Measurements from ENCODE around the gene DENND5A.
A peak's percentile ranks its signal among the peaks of the same experiment; 100 is the strongest.
"Not testable (repeated sequence)": the region's sequence is repeated elsewhere in the genome, so short reads cannot be mapped to it uniquely, and the experiment has no call there.

The DENND5A gene

DNA sequence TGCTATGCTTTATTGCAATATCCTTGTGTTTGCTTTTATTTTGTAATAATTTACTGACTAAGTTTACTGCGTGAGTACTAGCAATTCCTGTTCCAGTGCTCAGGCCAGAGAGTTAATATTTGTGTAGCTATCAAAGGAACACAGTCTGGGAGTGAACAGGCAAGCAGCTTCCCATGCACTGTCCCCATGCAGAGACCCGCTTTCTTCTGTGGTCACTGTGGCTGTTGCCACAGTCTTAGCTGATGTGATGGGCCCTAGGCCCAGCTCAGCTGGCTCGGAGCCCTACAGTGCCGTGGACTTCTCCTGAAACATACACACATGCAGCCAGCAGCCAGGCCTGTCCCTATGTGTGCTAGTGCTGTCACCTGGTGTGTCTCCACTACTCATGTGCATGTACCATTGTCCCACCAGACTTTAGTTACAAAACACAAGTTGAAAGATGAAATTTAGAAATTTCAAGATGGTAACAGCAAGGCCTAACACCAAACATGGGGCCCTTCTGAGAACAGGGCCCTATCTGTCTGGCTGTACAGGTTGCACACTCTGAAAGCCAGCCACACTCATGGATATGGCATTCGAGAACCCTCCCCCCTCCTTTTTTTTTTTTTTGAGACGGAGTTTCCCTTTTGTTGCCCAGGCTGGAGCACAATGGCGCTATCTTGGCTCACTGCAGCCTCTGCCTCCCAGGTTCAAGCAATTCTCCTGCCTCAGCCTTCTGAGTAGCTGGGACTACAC is 161.4 kb downstream of the DENND5A start:
- in situ Hi-C loops (cut with MboI; ENCODE audit: low pct_unique_long_range_greater_than_20kb, low sequenced_read_pairs, unreplicated experiment): no loop called here
- no peak for DNase-seq (ENCODE audit: low spot score)
- TF ChIP-seq, protein P1, sequence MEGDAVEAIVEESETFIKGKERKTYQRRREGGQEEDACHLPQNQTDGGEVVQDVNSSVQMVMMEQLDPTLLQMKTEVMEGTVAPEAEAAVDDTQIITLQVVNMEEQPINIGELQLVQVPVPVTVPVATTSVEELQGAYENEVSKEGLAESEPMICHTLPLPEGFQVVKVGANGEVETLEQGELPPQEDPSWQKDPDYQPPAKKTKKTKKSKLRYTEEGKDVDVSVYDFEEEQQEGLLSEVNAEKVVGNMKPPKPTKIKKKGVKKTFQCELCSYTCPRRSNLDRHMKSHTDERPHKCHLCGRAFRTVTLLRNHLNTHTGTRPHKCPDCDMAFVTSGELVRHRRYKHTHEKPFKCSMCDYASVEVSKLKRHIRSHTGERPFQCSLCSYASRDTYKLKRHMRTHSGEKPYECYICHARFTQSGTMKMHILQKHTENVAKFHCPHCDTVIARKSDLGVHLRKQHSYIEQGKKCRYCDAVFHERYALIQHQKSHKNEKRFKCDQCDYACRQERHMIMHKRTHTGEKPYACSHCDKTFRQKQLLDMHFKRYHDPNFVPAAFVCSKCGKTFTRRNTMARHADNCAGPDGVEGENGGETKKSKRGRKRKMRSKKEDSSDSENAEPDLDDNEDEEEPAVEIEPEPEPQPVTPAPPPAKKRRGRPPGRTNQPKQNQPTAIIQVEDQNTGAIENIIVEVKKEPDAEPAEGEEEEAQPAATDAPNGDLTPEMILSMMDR (IDR thresholded peaks at IDR 0.05; ENCODE audit: extremely low read depth, insufficient read depth, missing control alignments): no peak

DNA sequence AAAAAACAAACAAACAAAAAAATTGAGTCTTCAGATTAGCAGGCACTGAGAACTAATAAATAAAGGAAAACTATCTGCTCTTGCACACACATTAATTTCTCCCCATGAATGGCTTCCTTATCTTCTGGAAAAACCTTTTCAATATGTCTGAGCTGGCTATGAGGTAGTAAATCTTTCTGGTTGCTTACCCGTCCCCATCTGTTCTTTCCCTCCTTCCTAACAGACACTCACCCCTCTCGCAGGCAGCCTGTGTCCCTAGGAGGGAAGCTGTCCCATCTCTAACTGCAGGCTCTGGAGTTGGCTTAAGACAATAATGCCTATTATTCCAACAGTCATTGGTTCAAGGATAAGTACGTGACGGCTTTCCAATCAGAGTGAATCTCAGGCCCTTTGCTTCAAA is 165.5 kb downstream of the DENND5A start:
- in situ Hi-C loops (cut with MboI; ENCODE audit: low pct_unique_long_range_greater_than_20kb, low sequenced_read_pairs, unreplicated experiment): no loop called here
- DNase-seq (ENCODE audit: low spot score): no peak
- TF ChIP-seq, protein P1 (IDR thresholded peaks at IDR 0.05; ENCODE audit: extremely low read depth, insufficient read depth, missing control alignments): no peak

DNA sequence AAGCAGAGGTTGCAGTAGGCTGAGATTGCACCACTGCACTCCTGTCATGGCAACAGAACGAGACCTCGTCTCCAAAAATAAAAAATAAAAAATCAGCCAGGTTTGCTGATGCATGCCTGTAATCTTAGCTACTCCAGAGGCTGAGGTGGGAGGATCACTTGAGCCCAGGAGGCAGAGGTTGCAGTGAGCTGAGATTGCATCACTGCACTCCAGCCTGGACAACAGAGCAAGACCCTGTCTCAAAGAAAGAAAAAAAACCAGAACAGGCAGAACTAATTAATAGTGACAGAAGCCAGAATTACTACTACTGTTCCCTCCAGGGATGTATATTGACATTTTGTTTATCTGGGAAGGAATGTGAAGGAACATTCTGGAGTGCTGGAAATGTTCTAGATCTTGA is 166.7 kb downstream of the DENND5A start:
- in situ Hi-C loops (cut with MboI; ENCODE audit: low pct_unique_long_range_greater_than_20kb, low sequenced_read_pairs, unreplicated experiment): not testable (repeated sequence)

DNA sequence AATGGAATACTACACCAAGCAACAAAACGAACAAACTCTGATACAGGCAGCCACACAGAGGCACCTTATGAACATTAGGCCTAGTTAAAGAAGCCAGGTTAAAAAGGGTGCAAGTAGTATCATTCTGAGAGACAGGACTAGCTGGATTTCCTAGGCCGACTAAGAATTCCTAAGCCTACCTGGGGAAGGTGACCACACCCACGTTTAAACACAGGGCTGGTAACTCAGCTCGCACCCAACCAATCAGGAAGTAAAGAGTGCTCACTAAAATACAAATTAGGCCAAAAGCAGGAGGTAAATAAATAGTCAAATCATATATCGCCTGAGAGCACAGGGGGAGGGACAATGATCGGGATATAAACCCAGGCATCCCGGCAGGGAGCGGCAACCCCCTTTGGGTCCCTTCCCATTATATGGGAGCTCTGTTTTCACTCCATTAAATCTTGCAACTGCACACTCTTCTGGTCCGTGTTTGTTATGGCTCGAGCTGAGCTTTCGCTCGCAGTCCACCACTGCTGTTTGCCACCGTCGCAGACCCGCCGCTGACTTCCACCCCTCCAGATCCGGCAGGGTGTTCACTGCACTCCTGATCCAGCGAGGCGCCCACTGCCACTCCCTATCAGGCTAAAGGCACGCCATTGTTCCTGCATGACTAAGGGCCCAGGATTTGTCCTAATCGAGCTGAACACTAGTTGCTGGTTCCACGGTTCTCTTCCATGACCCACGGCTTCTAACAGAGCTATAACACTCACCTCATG is 167.8 kb downstream of the DENND5A start:
- DNase-seq (ENCODE audit: low spot score): not testable (repeated sequence)

More for the DNA sequence above, 166.7 kb downstream of the DENND5A start:
- DNase-seq (ENCODE audit: low spot score): not testable (repeated sequence)

DNA sequence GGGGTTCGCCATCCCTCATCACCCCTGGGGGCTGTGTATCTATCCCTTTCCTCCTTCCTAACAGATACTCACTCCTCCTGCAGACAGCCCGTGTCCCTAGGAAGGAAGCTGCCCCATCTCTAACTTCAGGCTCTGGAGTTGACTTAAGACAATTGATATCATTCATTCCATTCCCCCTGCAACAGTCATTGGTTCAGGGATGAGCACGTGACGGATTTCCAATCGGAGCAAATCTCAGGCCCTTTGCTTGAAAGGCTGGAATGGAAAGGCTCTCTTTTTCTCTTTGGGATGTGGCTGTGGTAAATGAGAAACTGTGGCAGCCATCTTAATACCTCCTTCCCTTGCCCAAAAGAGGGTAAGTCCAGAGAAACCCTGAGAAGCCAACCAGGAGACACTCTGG is 168.7 kb downstream of the DENND5A start:
- DNase-seq (ENCODE audit: low spot score): no peak
- in situ Hi-C loops (cut with MboI; ENCODE audit: low pct_unique_long_range_greater_than_20kb, low sequenced_read_pairs, unreplicated experiment): no loop called here
- TF ChIP-seq, protein P1 (IDR thresholded peaks at IDR 0.05; ENCODE audit: extremely low read depth, insufficient read depth, missing control alignments): no peak

More for the DNA sequence above, 167.8 kb downstream of the DENND5A start:
- in situ Hi-C loops (cut with MboI; ENCODE audit: low pct_unique_long_range_greater_than_20kb, low sequenced_read_pairs, unreplicated experiment): not testable (repeated sequence)

DNA sequence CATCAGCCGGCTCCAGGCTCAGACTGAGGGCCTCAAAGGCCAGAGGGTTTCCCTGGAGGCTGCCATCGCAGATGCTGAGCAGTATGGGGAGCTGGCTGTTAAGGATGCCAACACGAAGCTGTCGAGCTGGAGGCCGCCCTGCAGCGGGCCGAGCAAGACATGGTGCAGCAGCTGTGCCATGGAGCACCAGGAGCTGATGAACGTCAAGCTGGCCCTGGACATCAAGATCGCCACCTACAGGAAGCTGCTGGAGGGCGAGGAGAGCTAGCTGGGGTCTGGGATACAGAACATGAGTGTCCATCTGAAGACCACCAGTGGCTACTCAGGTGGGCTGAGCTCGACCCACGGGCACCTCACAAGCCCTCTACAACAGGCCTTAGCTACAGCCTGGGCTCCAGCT is 169.7 kb downstream of the DENND5A start:
- TF ChIP-seq, protein P1 (IDR thresholded peaks at IDR 0.05; ENCODE audit: extremely low read depth, insufficient read depth, missing control alignments): peak; percentile 58
- DNase-seq (ENCODE audit: low spot score): no peak
- in situ Hi-C loops (cut with MboI; ENCODE audit: low pct_unique_long_range_greater_than_20kb, low sequenced_read_pairs, unreplicated experiment): no loop called here

DNA sequence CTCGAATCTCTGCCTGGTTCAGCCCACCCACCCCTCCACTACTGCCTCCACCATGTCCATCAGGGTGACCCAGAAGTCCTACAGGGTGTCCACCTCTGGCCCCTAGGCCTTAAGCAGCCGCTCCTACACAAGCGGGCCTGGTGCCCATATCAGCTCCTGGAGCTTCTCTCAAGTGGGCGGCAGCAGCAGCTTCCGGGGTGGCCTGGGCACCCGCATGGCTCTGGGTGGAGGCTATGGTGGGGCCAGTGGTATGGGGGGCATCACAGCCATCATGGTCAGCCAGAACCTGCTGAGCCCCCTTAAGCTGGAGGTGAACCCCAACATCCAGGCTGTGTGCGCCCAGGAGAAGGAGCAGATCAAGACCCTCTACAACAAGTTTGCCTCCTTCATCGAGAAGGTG is 170.7 kb downstream of the DENND5A start:
- no peak for DNase-seq (ENCODE audit: low spot score)
- in situ Hi-C loops (cut with MboI; ENCODE audit: low pct_unique_long_range_greater_than_20kb, low sequenced_read_pairs, unreplicated experiment): no loop called here
- TF ChIP-seq, protein P1 (IDR thresholded peaks at IDR 0.05; ENCODE audit: extremely low read depth, insufficient read depth, missing control alignments): no peak

All from GM13977 (cell line).